GDM1 (cell line): ENCODE results near the gene FEN1.
A peak's percentile ranks its signal among the peaks of the same experiment; 100 is the strongest.

Experiments used
- DNase-seq: peaks from one replicate; lab custom pipeline; 2025; lab: John Stamatoyannopoulos, UW

FEN1 gene

GRCh38 chr11:61817471-61818202 is 24.9 kb downstream of the FEN1 start:
- DNase-seq: no peak

- no peak for DNase-seq
These were observed 27.5 kb downstream of the FEN1 start for GRCh38 chr11:61820174-61820573.

- peak; percentile 74 for DNase-seq
These were observed 34.3 kb downstream of the FEN1 start for GRCh38 chr11:61826930-61827570.

GRCh38 chr11:61827571-61828378 is 35.1 kb downstream of the FEN1 start, which contains the start of gene FADS2:
Gene FADS2, plus strand, starts transcription at chr11:61828300. Its CDS starts 91 bp downstream, at chr11:61828391.
- DNase-seq: peak; percentile 98

- DNase-seq: no peak
These were observed 35.6 kb downstream of the FEN1 start for GRCh38 chr11:61828379-61828628.

- peak; percentile 21 for DNase-seq
These were observed 36.1 kb downstream of the FEN1 start for GRCh38 chr11:61828629-61829407.

GRCh38 chr11:61829806-61830205 is 37.1 kb downstream of the FEN1 start:
- DNase-seq: no peak

- DNase-seq: no peak
These were observed 37.8 kb downstream of the FEN1 start for GRCh38 chr11:61830237-61831105.

GRCh38 chr11:61832207-61832606 is 39.5 kb downstream of the FEN1 start:
- DNase-seq: no peak

- no peak for DNase-seq
These were observed 40.0 kb downstream of the FEN1 start for GRCh38 chr11:61832754-61833153.

- no peak for DNase-seq
These were observed 40.8 kb downstream of the FEN1 start for GRCh38 chr11:61833471-61833870.

GRCh38 chr11:61833926-61834277 is 41.2 kb downstream of the FEN1 start:
- DNase-seq: no peak

- peak; percentile 94 for DNase-seq
These were observed 41.8 kb downstream of the FEN1 start for GRCh38 chr11:61834278-61835048.

GRCh38 chr11:61836193-61836592 is 43.5 kb downstream of the FEN1 start:
- no peak for DNase-seq

GRCh38 chr11:61837411-61838005 is 44.8 kb downstream of the FEN1 start:
- no peak for DNase-seq

- no peak for DNase-seq
These were observed 45.8 kb downstream of the FEN1 start for GRCh38 chr11:61838501-61838900.

GRCh38 chr11:61838921-61839320 is 46.2 kb downstream of the FEN1 start:
- no peak for DNase-seq

GRCh38 chr11:61839742-61840141 is 47.0 kb downstream of the FEN1 start:
- no peak for DNase-seq

GRCh38 chr11:61840371-61840770 is 47.7 kb downstream of the FEN1 start:
- no peak for DNase-seq
